ENCODE results near the gene RERE.

Gene RERE

DNA sequence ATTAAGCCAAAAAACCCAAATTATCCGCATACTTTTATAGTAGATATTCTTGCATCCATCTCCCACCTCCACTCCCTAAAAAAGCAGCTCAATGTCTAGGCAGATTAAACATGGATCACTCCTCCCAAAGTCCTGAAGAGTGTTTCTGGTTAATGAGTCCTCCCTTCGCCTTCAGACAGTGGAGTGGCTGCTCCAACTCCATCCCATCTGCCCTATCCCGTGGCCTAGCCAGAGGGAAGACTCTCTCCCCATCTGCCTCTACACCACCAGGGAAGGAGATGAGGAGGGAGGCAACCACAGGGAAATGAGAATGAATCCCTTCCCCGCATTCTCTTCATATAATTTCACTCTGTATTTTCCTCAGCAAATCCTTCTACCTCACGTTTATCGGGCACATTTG is 395.7 kb downstream of the RERE start:
- H3K79me2 ChIP-seq (ENCODE audit: insufficient read depth, low read length): peaks cover 71% of the 10 kb centered on the region
- H3K27me3 ChIP-seq (ENCODE audit: low read length): no peaks in the 10 kb centered on the region
- no peak for TF ChIP-seq EZH2phosphoT487 (conservative IDR thresholded peaks at IDR 0.05; ENCODE audit: low read length)
- TF ChIP-seq, protein P1, sequence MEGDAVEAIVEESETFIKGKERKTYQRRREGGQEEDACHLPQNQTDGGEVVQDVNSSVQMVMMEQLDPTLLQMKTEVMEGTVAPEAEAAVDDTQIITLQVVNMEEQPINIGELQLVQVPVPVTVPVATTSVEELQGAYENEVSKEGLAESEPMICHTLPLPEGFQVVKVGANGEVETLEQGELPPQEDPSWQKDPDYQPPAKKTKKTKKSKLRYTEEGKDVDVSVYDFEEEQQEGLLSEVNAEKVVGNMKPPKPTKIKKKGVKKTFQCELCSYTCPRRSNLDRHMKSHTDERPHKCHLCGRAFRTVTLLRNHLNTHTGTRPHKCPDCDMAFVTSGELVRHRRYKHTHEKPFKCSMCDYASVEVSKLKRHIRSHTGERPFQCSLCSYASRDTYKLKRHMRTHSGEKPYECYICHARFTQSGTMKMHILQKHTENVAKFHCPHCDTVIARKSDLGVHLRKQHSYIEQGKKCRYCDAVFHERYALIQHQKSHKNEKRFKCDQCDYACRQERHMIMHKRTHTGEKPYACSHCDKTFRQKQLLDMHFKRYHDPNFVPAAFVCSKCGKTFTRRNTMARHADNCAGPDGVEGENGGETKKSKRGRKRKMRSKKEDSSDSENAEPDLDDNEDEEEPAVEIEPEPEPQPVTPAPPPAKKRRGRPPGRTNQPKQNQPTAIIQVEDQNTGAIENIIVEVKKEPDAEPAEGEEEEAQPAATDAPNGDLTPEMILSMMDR (IDR thresholded peaks at IDR 0.05; ENCODE audit: insufficient read depth, low read length, poor library complexity, severe bottlenecking): no peak
- H3K4me2 ChIP-seq (ENCODE audit: low read depth, low read length, poor library complexity, severe bottlenecking): peak overlapping the region; percentile 74
- H3K9ac ChIP-seq (ENCODE audit: low read length): peak overlapping the region; percentile 91
- H2AFZ ChIP-seq (ENCODE audit: low read depth, low read length, severe bottlenecking): no peak overlapping the region
- H3F3A ChIP-seq (ENCODE audit: insufficient read depth): peaks cover 24% of the 10 kb centered on the region
- H3K36me3 ChIP-seq (ENCODE audit: low read length): peaks cover 45% of the 10 kb centered on the region
- H4K20me1 ChIP-seq (ENCODE audit: low read depth, low read length): peaks cover 9% of the 10 kb centered on the region; the same call in 1 of the 2 replicates
- H3K9me3 ChIP-seq (ENCODE audit: insufficient read depth, low read length): no peaks in the 10 kb centered on the region
- H3K9me2 ChIP-seq (replicated peaks; ENCODE audit: insufficient read depth, low read length): no peaks in the 10 kb centered on the region
- peak overlapping the region; percentile 99 for H3K27ac ChIP-seq (ENCODE audit: low read depth, low read length)
- H3K4me3 ChIP-seq (ENCODE audit: insufficient read depth, low read length, poor library complexity, severe bottlenecking): peak overlapping the region; percentile 73

GRCh38 chr1:8420318-8420717 is 397.1 kb downstream of the RERE start:
- peak overlapping the region; percentile 91 for H3K9ac ChIP-seq (ENCODE audit: low read length)
- peak overlapping the region; percentile 74 for H3K4me2 ChIP-seq (ENCODE audit: low read depth, low read length, poor library complexity, severe bottlenecking)
- H3K27ac ChIP-seq (ENCODE audit: low read depth, low read length): peak overlapping the region; percentile 99
- no peaks in the 10 kb centered on the region for H3K9me2 ChIP-seq (replicated peaks; ENCODE audit: insufficient read depth, low read length)
- peaks cover 12% of the 10 kb centered on the region; the same call in 1 of the 2 replicates for H4K20me1 ChIP-seq (ENCODE audit: low read depth, low read length)
- peaks cover 53% of the 10 kb centered on the region for H3K36me3 ChIP-seq (ENCODE audit: low read length)
- no peak for TF ChIP-seq EZH2phosphoT487 (conservative IDR thresholded peaks at IDR 0.05; ENCODE audit: low read length)
- H2AFZ ChIP-seq (ENCODE audit: low read depth, low read length, severe bottlenecking): no peak overlapping the region
- H3K9me3 ChIP-seq (ENCODE audit: insufficient read depth, low read length): no peaks in the 10 kb centered on the region
- peaks cover 81% of the 10 kb centered on the region for H3K79me2 ChIP-seq (ENCODE audit: insufficient read depth, low read length)
- H3K4me3 ChIP-seq (ENCODE audit: insufficient read depth, low read length, poor library complexity, severe bottlenecking): peak overlapping the region; percentile 73
- peaks cover 14% of the 10 kb centered on the region for H3F3A ChIP-seq (ENCODE audit: insufficient read depth)
- H3K27me3 ChIP-seq (ENCODE audit: low read length): no peaks in the 10 kb centered on the region

GRCh38 chr1:8419861-8420260 is 397.6 kb downstream of the RERE start:
- H4K20me1 ChIP-seq (ENCODE audit: low read depth, low read length): peaks cover 12% of the 10 kb centered on the region; the same call in 1 of the 2 replicates
- no peaks in the 10 kb centered on the region for H3K27me3 ChIP-seq (ENCODE audit: low read length)
- H3K36me3 ChIP-seq (ENCODE audit: low read length): peaks cover 56% of the 10 kb centered on the region
- H3K9ac ChIP-seq (ENCODE audit: low read length): peak overlapping the region; percentile 91
- H3K4me2 ChIP-seq (ENCODE audit: low read depth, low read length, poor library complexity, severe bottlenecking): peak overlapping the region; percentile 74
- peak overlapping the region; percentile 99 for H3K27ac ChIP-seq (ENCODE audit: low read depth, low read length)
- peaks cover 86% of the 10 kb centered on the region for H3K79me2 ChIP-seq (ENCODE audit: insufficient read depth, low read length)
- no peaks in the 10 kb centered on the region for H3K9me2 ChIP-seq (replicated peaks; ENCODE audit: insufficient read depth, low read length)
- H3F3A ChIP-seq (ENCODE audit: insufficient read depth): peaks cover 11% of the 10 kb centered on the region
- TF ChIP-seq, protein P1 (IDR thresholded peaks at IDR 0.05; ENCODE audit: insufficient read depth, low read length, poor library complexity, severe bottlenecking): no peak
- no peak for TF ChIP-seq EZH2phosphoT487 (conservative IDR thresholded peaks at IDR 0.05; ENCODE audit: low read length)
- H2AFZ ChIP-seq (ENCODE audit: low read depth, low read length, severe bottlenecking): no peak overlapping the region
- H3K9me3 ChIP-seq (ENCODE audit: insufficient read depth, low read length): no peaks in the 10 kb centered on the region
- H3K4me3 ChIP-seq (ENCODE audit: insufficient read depth, low read length, poor library complexity, severe bottlenecking): peak overlapping the region; percentile 73

DNA sequence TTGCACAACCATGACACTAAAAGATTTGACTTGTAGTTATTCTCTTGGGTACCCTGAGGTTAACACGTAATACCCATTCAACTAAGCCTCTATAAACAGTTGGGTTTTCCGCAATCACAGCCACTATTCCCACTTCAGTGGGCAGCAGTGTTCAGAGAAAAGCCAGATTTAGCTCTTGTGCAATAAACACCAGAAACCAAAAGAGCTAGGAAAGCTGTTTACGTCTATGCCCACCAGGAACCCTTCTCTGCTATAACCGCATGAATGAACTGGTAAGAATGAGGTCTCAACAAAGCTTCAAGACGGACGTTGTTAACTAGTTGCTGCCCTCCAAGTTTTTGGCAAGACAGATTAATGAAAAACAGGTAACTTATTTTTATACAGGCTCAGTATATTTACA is 398.3 kb downstream of the RERE start:
- Histone ChIP-seq H3K9me2 (replicated peaks; ENCODE audit: insufficient read depth, low read length) (no peaks in the 10 kb centered on the region), H3K36me3 (ENCODE audit: low read length) (peaks cover 61% of the 10 kb centered on the region), H3K9ac (ENCODE audit: low read length) (peak overlapping the region; percentile 91), H2AFZ (ENCODE audit: low read depth, low read length, severe bottlenecking) (no peak overlapping the region), H3K4me3 (ENCODE audit: insufficient read depth, low read length, poor library complexity, severe bottlenecking) (peak overlapping the region; percentile 73), H3K4me2 (ENCODE audit: low read depth, low read length, poor library complexity, severe bottlenecking) (peak overlapping the region; percentile 74), H3K27me3 (ENCODE audit: low read length) (no peaks in the 10 kb centered on the region), H3K27ac (ENCODE audit: low read depth, low read length) (peak overlapping the region; percentile 99), H4K20me1 (ENCODE audit: low read depth, low read length) (peaks cover 12% of the 10 kb centered on the region; the same call in 1 of the 2 replicates), H3K79me2 (ENCODE audit: insufficient read depth, low read length) (peaks cover 93% of the 10 kb centered on the region), H3F3A (ENCODE audit: insufficient read depth) (peaks cover 4% of the 10 kb centered on the region), H3K9me3 (ENCODE audit: insufficient read depth, low read length) (no peaks in the 10 kb centered on the region)
- TF ChIP-seq, protein P1 (IDR thresholded peaks at IDR 0.05; ENCODE audit: insufficient read depth, low read length, poor library complexity, severe bottlenecking): no peak
- no peak for TF ChIP-seq EZH2phosphoT487 (conservative IDR thresholded peaks at IDR 0.05; ENCODE audit: low read length)

Data from SU-DHL-6 (cell line).